Neural progenitor cell (in vitro differentiated cells): ENCODE data around the gene FAM234B. TPM values are rescaled to one million over a fixed set of nuclear protein-coding genes. Genes with fewer than 3 reads are reported as not detected.
A peak's percentile ranks its signal among the peaks of the same experiment; 100 is the strongest.

Source experiments
- DNase-seq: peaks from one replicate; pipeline ENCODE4 v3.0.0-alpha.2; 2016; ENCODE audit warnings: low spot score
- H2AFZ ChIP-seq: fragments of 200-600 bp; sonication (generic); replicated peaks from 2 replicates; pipeline ENCODE4 v1.6.1; 2016; ENCODE audit warnings: antibody characterized with exemption
- H3F3A ChIP-seq: fragments of 200-600 bp; sonication (generic); 2 replicates; pipeline ENCODE4 v1.6.1; 2016; ENCODE audit warnings: antibody characterized with exemption, low read depth
- H3K27ac ChIP-seq: fragments of 200-600 bp; sonication (generic); 2 replicates; pipeline ENCODE4 v1.5.1; 2016; ENCODE audit warnings: mild to moderate bottlenecking
- H3K27me3 ChIP-seq: fragments of 200-600 bp; sonication (generic); 2 replicates; pipeline ENCODE4 v1.6.1; 2016; ENCODE audit warnings: mild to moderate bottlenecking, moderate library complexity
- H3K36me3 ChIP-seq: fragments of 200-600 bp; sonication (generic); 2 replicates; pipeline ENCODE4 v1.5.1; 2016
- H3K4me1 ChIP-seq: fragments of 200-600 bp; sonication (generic); 2 replicates; pipeline ENCODE4 v1.6.1; 2016; ENCODE audit warnings: mixed run types
- H3K4me2 ChIP-seq: fragments of 200-600 bp; sonication (generic); 2 replicates; pipeline ENCODE4 v1.6.1; 2016
- H3K4me3 ChIP-seq: fragments of 200-600 bp; sonication (generic); 2 replicates; pipeline ENCODE4 v1.5.1; 2016
- H3K79me2 ChIP-seq: fragments of 200-600 bp; sonication (generic); 2 replicates; pipeline ENCODE4 v1.6.1; 2016; ENCODE audit warnings: low read depth
- H3K9ac ChIP-seq: fragments of 200-600 bp; sonication (generic); 2 replicates; pipeline ENCODE4 v1.6.1; 2016
- H3K9me3 ChIP-seq: fragments of 200-600 bp; sonication (generic); 2 replicates; pipeline ENCODE4 v1.5.1; 2016; ENCODE audit warnings: low read depth
- H4K20me1 ChIP-seq: fragments of 200-600 bp; sonication (generic); 2 replicates; pipeline ENCODE4 v1.6.1; 2016; ENCODE audit warnings: low read depth
- H3K27ac Mint-ChIP-seq: 3 replicates; pipeline ENCODE4 v1.8.0; 2021; ENCODE audit warnings: mixed read lengths
- H3K27me3 Mint-ChIP-seq: 2 replicates; pipeline ENCODE4 v1.8.0; 2022; ENCODE audit warnings: low read depth, mild to moderate bottlenecking, inconsistent platforms, moderate library complexity, mixed read lengths; ENCODE audit not compliant: insufficient read depth
- H3K36me3 Mint-ChIP-seq: 3 replicates; pipeline ENCODE4 v1.8.0; 2021; ENCODE audit warnings: mixed read lengths
- H3K4me1 Mint-ChIP-seq: 3 replicates; pipeline ENCODE4 v1.8.0; 2021; ENCODE audit warnings: mixed read lengths
- H3K4me3 Mint-ChIP-seq: 3 replicates; pipeline ENCODE4 v1.8.0; 2021; ENCODE audit warnings: mild to moderate bottlenecking, moderate library complexity, mixed read lengths
- H3K9me3 Mint-ChIP-seq: 3 replicates; pipeline ENCODE4 v1.8.0; 2020; ENCODE audit warnings: mixed read lengths
- CTCF ChIP-seq: fragments of 200-600 bp; sonication (generic); IDR thresholded peaks from 2 replicates; pipeline ENCODE4 v1.5.1; 2017; ENCODE audit warnings: antibody characterized with exemption, mild to moderate bottlenecking
- EZH2 ChIP-seq: fragments of 200-600 bp; sonication (generic); IDR thresholded peaks from 2 replicates; pipeline ENCODE4 v1.6.1; 2017; ENCODE audit warnings: antibody characterized with exemption, mild to moderate bottlenecking, moderate library complexity
- EZH2phosphoT487 ChIP-seq: fragments of 200-600 bp; sonication (generic); IDR thresholded peaks from 2 replicates; pipeline ENCODE4 v1.6.1; 2017; ENCODE audit warnings: antibody characterized with exemption
- total RNA-seq: library from RNA; depleted of rRNA; stranded (reverse); fragments of >200 nt; gene quantifications from 2 replicates; pipeline ENCODE4 v1.2.3, GENCODE V29; 2015; ENCODE audit warnings: low replicate concordance

Gene FAM234B
- total RNA-seq, 1 donor from 2014 or later: 20.8 TPM

- Histone ChIP-seq H3K27me3 (no peaks in the 10 kb centered on the region), H3K27ac (no peak overlapping the region), H2AFZ (no peak overlapping the region), H3K4me3 (no peak overlapping the region), H3F3A (no peaks in the 10 kb centered on the region), H3K79me2 (no peaks in the 10 kb centered on the region), H3K36me3 (no peaks in the 10 kb centered on the region), H3K4me1 (peaks cover 11% of the 10 kb centered on the region), H3K4me2 (no peak overlapping the region), H4K20me1 (no peaks in the 10 kb centered on the region), H3K9ac (no peak overlapping the region), H3K9me3 (no peaks in the 10 kb centered on the region)
- no peak overlapping the region for H3K4me3 Mint-ChIP-seq
- H3K36me3 Mint-ChIP-seq: peaks cover 25% of the 10 kb centered on the region
- H3K27me3 Mint-ChIP-seq: no peaks in the 10 kb centered on the region
- TF ChIP-seq EZH2phosphoT487: no peak
- no peak for TF ChIP-seq CTCF
- TF ChIP-seq EZH2: no peak
- no peaks in the 10 kb centered on the region for H3K4me1 Mint-ChIP-seq
- no peak for DNase-seq
- H3K27ac Mint-ChIP-seq: no peak overlapping the region
- no peaks in the 10 kb centered on the region for H3K9me3 Mint-ChIP-seq
Observed at GRCh38 chr12:13069380-13069779, 25.2 kb downstream of the FAM234B start.

GRCh38 chr12:13071305-13072280 lies 27.4 kb downstream of the FAM234B start:
- H4K20me1 ChIP-seq: no peaks in the 10 kb centered on the region
- no peaks in the 10 kb centered on the region for H3K4me1 ChIP-seq
- Mint-ChIP-seq H3K27ac (peak overlapping the region; percentile 78), H3K4me3 (no peak overlapping the region), H3K36me3 (peaks cover 36% of the 10 kb centered on the region), H3K27me3 (no peaks in the 10 kb centered on the region), H3K4me1 (no peaks in the 10 kb centered on the region), H3K9me3 (no peaks in the 10 kb centered on the region)
- H3K9me3 ChIP-seq: no peaks in the 10 kb centered on the region
- TF ChIP-seq EZH2: no peak
- TF ChIP-seq CTCF: no peak
- TF ChIP-seq EZH2phosphoT487: no peak
- H3K36me3 ChIP-seq: no peaks in the 10 kb centered on the region
- H3F3A ChIP-seq: no peaks in the 10 kb centered on the region
- no peak overlapping the region for H3K4me3 ChIP-seq
- no peak overlapping the region for H3K9ac ChIP-seq
- H3K27ac ChIP-seq: no peak overlapping the region
- H2AFZ ChIP-seq: no peak overlapping the region
- no peaks in the 10 kb centered on the region for H3K27me3 ChIP-seq
- DNase-seq: no peak
- no peaks in the 10 kb centered on the region for H3K79me2 ChIP-seq
- H3K4me2 ChIP-seq: no peak overlapping the region

- peaks cover 35% of the 10 kb centered on the region for H3K36me3 Mint-ChIP-seq
Observed at GRCh38 chr12:13073173-13073572, 29.0 kb downstream of the FAM234B start.

More at GRCh38 chr12:13073173-13073572, 29.0 kb downstream of the FAM234B start:
- Histone ChIP-seq H3K27me3 (no peaks in the 10 kb centered on the region), H3K4me1 (no peaks in the 10 kb centered on the region), H3K27ac (no peak overlapping the region), H2AFZ (no peak overlapping the region), H3K79me2 (no peaks in the 10 kb centered on the region), H3K4me2 (no peak overlapping the region), H3K9ac (no peak overlapping the region), H3K36me3 (no peaks in the 10 kb centered on the region), H3K4me3 (no peak overlapping the region), H3F3A (no peaks in the 10 kb centered on the region), H3K9me3 (no peaks in the 10 kb centered on the region), H4K20me1 (no peaks in the 10 kb centered on the region)
- Mint-ChIP-seq H3K9me3 (no peaks in the 10 kb centered on the region), H3K27me3 (no peaks in the 10 kb centered on the region), H3K27ac (no peak overlapping the region), H3K4me3 (no peak overlapping the region), H3K4me1 (no peaks in the 10 kb centered on the region)
- DNase-seq: no peak
- TF ChIP-seq CTCF (no peak), EZH2phosphoT487 (no peak), EZH2 (no peak)
